B cell (primary cell): ENCODE results near the gene APBA2.

Experiments
- EZH2 ChIP-seq: IDR thresholded peaks from 2 replicates; pipeline ENCODE4 v1.6.1; 2012; ENCODE audit warnings: borderline replicate concordance, low read depth, mild to moderate bottlenecking, moderate library complexity, low read length; ENCODE audit not compliant: insufficient read depth, poor library complexity, severe bottlenecking
- TF ChIP-seq, protein P1 (sequence below): fragments of 200-600 bp; IDR thresholded peaks from one replicate; pipeline ENCODE4 v1.8.0; 2022; ENCODE audit warnings: antibody characterized with exemption, mild to moderate bottlenecking

DNA sequence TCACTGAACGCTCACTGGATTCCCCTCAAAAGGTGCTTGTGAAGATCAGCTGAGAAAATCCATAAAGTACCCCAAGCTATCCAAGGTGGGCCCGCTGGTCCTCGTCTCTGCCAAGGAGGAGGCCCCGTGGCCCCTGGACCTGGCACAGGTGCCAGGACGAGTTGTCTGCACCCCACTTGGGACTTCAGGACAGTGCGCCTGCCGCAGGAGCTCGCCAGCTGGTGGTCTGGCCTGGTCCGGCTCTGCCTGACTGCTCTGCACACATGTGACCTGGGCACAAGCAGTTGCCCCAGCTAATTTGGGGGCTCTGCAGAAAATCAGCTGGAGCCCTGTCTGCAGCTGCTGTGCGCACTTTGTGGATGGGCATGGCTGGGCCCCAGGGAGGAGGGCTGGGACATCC is 224.0 kb downstream of the APBA2 start:
- TF ChIP-seq, protein P1, sequence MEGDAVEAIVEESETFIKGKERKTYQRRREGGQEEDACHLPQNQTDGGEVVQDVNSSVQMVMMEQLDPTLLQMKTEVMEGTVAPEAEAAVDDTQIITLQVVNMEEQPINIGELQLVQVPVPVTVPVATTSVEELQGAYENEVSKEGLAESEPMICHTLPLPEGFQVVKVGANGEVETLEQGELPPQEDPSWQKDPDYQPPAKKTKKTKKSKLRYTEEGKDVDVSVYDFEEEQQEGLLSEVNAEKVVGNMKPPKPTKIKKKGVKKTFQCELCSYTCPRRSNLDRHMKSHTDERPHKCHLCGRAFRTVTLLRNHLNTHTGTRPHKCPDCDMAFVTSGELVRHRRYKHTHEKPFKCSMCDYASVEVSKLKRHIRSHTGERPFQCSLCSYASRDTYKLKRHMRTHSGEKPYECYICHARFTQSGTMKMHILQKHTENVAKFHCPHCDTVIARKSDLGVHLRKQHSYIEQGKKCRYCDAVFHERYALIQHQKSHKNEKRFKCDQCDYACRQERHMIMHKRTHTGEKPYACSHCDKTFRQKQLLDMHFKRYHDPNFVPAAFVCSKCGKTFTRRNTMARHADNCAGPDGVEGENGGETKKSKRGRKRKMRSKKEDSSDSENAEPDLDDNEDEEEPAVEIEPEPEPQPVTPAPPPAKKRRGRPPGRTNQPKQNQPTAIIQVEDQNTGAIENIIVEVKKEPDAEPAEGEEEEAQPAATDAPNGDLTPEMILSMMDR: no peak
- TF ChIP-seq EZH2: no peak
